ENCODE results near the gene ZNRF1.

The ZNRF1 gene

GRCh38 chr16:75065149-75065505 is 66.3 kb downstream of the ZNRF1 start:
- no peak for TF ChIP-seq CTCF (IDR thresholded peaks at IDR 0.05; ENCODE audit: insufficient read depth, missing control alignments)
- FAIRE-seq (no peak), DNase-seq (ENCODE audit: insufficient read length, low spot score) (no peak)

- FAIRE-seq, result no peak
- no peak for TF ChIP-seq CTCF (IDR thresholded peaks at IDR 0.05; ENCODE audit: insufficient read depth, missing control alignments)
- DNase-seq (ENCODE audit: insufficient read length, low spot score), result no peak
Observed at GRCh38 chr16:75065521-75066149, 66.8 kb downstream of the ZNRF1 start.

GRCh38 chr16:75066861-75067447 is 68.1 kb downstream of the ZNRF1 start:
- FAIRE-seq, result no peak
- no peak for DNase-seq (ENCODE audit: insufficient read length, low spot score)
- no peak for TF ChIP-seq CTCF (IDR thresholded peaks at IDR 0.05; ENCODE audit: insufficient read depth, missing control alignments)

- FAIRE-seq (no peak), DNase-seq (ENCODE audit: insufficient read length, low spot score) (no peak)
- no peak for TF ChIP-seq CTCF (IDR thresholded peaks at IDR 0.05; ENCODE audit: insufficient read depth, missing control alignments)
Observed at GRCh38 chr16:75068085-75069031, 69.5 kb downstream of the ZNRF1 start.

- no peak for TF ChIP-seq CTCF (IDR thresholded peaks at IDR 0.05; ENCODE audit: insufficient read depth, missing control alignments)
- FAIRE-seq, result no peak
- no peak for DNase-seq (ENCODE audit: insufficient read length, low spot score)
Observed at GRCh38 chr16:75070012-75070841, 71.4 kb downstream of the ZNRF1 start.

GRCh38 chr16:75071621-75072020 is 72.8 kb downstream of the ZNRF1 start:
- no peak for FAIRE-seq
- DNase-seq (ENCODE audit: insufficient read length, low spot score), result no peak
- no peak for TF ChIP-seq CTCF (IDR thresholded peaks at IDR 0.05; ENCODE audit: insufficient read depth, missing control alignments)
